Cerebellar nuclear complex (tissue), 1 donor: ENCODE data around the gene GDF10.

Experiments used
- DNase-seq, 2 experiments: peaks; one replicate each; lab custom pipeline; 2025; lab: John Stamatoyannopoulos, UW

Gene GDF10

GRCh38 chr10:47316131-47316530 lies 16.1 kb downstream of the GDF10 start:
- DNase-seq = no peak

- DNase-seq = no peak
Measured at GRCh38 chr10:47317251-47317650, 17.3 kb downstream of the GDF10 start.

GRCh38 chr10:47318706-47319105 lies 18.7 kb downstream of the GDF10 start:
- DNase-seq = no peak

GRCh38 chr10:47319784-47320183 lies 19.8 kb downstream of the GDF10 start:
- no peak for DNase-seq

- DNase-seq = no peak
Measured at GRCh38 chr10:47320812-47321211, 20.8 kb downstream of the GDF10 start.

GRCh38 chr10:47321521-47322195 lies 21.7 kb downstream of the GDF10 start:
- no peak for DNase-seq

- DNase-seq = no peak
Measured at GRCh38 chr10:47322300-47323061, 22.5 kb downstream of the GDF10 start, which contains the start of gene GDF2. Gene GDF2 (plus strand): TSS chr10:47322454. CDS start chr10:47322669, 215 bp downstream.

GRCh38 chr10:47323087-47323486 lies 23.1 kb downstream of the GDF10 start:
- no peak for DNase-seq

- no peak for DNase-seq
Measured at GRCh38 chr10:47323636-47324296, 23.8 kb downstream of the GDF10 start.

- no peak for DNase-seq
Measured at GRCh38 chr10:47325303-47326291, 25.6 kb downstream of the GDF10 start.

- DNase-seq = no peak
Measured at GRCh38 chr10:47326306-47326926, 26.4 kb downstream of the GDF10 start.

GRCh38 chr10:47326927-47327330 lies 26.9 kb downstream of the GDF10 start:
- DNase-seq = no peak

- DNase-seq = no peak
Measured at GRCh38 chr10:47329855-47330254, 29.9 kb downstream of the GDF10 start.

- no peak for DNase-seq
Measured at GRCh38 chr10:47330366-47330765, 30.4 kb downstream of the GDF10 start.

GRCh38 chr10:47330804-47331203 lies 30.8 kb downstream of the GDF10 start:
- no peak for DNase-seq

GRCh38 chr10:47331491-47331890 lies 31.5 kb downstream of the GDF10 start:
- DNase-seq = no peak

- no peak for DNase-seq
Measured at GRCh38 chr10:47331954-47332353, 32.0 kb downstream of the GDF10 start.

- no peak for DNase-seq
Measured at GRCh38 chr10:47332371-47332770, 32.4 kb downstream of the GDF10 start.

GRCh38 chr10:47332946-47333345 lies 32.9 kb downstream of the GDF10 start:
- DNase-seq = no peak

- DNase-seq = no peak
Measured at GRCh38 chr10:47333532-47333931, 33.5 kb downstream of the GDF10 start.
